Uterus (tissue), 4 donors: ENCODE results near the gene LGR6. TPM values are rescaled to one million over a fixed set of nuclear protein-coding genes. Genes with fewer than 3 reads are reported as not detected.
A peak's percentile ranks its signal among the peaks of the same experiment; 100 is the strongest.

Experiments used
- DNase-seq, 2 donors: peaks; one replicate each; pipeline ENCODE4 v3.0.0-alpha.2; 2019 to 2020
- H3K27ac ChIP-seq, 2 donors: fragments of 200-600 bp; sonication (generic); 1 replicate in 1 of 2; 2 replicates in 1 of 2; pipeline ENCODE4 v1.5.1; 2016 to 2018
- H3K27me3 ChIP-seq, 2 donors: fragments of 200-600 bp; sonication (generic); one replicate each; pipeline ENCODE4 v1.5.1; 2018 to 2019; ENCODE audit warnings: control low read depth in 1 of 2
- H3K36me3 ChIP-seq, 2 donors: fragments of 200-600 bp; sonication (generic); one replicate each; pipeline ENCODE4 v1.5.1; 2019; ENCODE audit warnings: control low read depth in 1 of 2
- H3K4me1 ChIP-seq, 2 donors: fragments of 200-600 bp; sonication (generic); one replicate each; pipeline ENCODE4 v1.5.1; 2018 to 2019; ENCODE audit warnings: control low read depth in 1 of 2
- H3K4me3 ChIP-seq, 2 donors: fragments of 200-600 bp; sonication (generic); 1 replicate in 1 of 2; 2 replicates in 1 of 2; pipeline ENCODE4 v1.5.1; 2018 to 2019; ENCODE audit warnings: mild to moderate bottlenecking in 1 of 2
- H3K9me3 ChIP-seq, 2 donors: fragments of 200-600 bp; sonication (generic); one replicate each; pipeline ENCODE4 v1.5.1; 2019; ENCODE audit warnings: control low read depth in 1 of 2
- POLR2A ChIP-seq, 2 donors: fragments of 450-650 bp; IDR thresholded peaks; one replicate each; pipeline ENCODE4 v1.6.1; 2016; ENCODE audit warnings: antibody characterized with exemption in 2 of 2, mild to moderate bottlenecking in 1 of 2, moderate library complexity in 1 of 2
- intact Hi-C: fragments of 100-400 bp; cut with DNase I; formaldehyde crosslinking; loops from one replicate; pipeline ENCODE4 v1.15.1; 2023; ENCODE audit warnings: low total_unique reads
- total RNA-seq, 4 donors: library from RNA; depleted of rRNA in 3 of 4; stranded (reverse); fragments of >200 nt in 3 of 4; gene quantifications; one replicate each; pipeline versions ENCODE4 v1.1.0 to v1.2.4, GENCODE V29; 2014 to 2023
- TF ChIP-seq, protein P1 (sequence below), 4 experiments: fragments of 200-600 bp in 2 of 4; fragments of 450-650 bp in 2 of 4; sonication (generic) in 2 of 4; IDR thresholded peaks; one replicate each; pipeline ENCODE4 v1.5.1; 2016 to 2019; ENCODE audit warnings: antibody characterized with exemption in 4 of 4, mild to moderate bottlenecking in 2 of 4, moderate library complexity in 1 of 4
- donor health status: DM: yes; HTN: yes; CAD: no.

LGR6 gene
- total RNA-seq, 4 donors from 2014 or later: 3.5 to 7.2 (median 4.0) TPM; not detected in 1

DNA sequence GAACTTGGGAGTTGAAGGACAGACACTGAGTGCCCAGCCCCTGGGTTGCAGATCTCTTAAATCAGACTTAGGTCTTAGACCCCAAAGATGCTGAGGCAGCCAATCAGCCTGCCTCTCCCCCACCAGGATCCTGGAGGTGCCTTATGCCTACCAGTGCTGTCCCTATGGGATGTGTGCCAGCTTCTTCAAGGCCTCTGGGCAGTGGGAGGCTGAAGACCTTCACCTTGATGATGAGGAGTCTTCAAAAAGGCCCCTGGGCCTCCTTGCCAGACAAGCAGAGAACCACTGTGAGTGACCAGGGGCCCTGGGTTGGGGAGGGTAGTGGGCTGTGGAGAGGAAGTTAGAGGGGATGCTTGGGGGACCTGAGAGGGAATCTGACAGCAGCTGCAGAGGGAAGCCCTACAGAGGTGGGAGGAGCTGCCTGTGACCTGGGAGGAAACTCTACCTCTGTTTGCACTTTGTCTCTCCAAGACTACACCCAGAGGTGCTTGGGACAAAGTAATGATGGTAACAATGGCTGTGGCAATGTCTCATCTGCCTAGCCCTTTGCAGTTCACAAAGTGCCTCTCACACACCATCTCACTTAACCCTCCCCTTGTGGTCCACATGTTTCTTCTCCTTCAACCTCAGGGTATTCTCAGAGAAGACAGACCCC, 116.6 kb downstream of the LGR6 start:
- Histone ChIP-seq H3K27ac (no peak overlapping the region), H3K36me3 (no peaks in the 10 kb centered on the region), H3K4me1 (no peaks in the 10 kb centered on the region), H3K4me3 (no peak overlapping the region), H3K27me3 (no peaks in the 10 kb centered on the region), H3K9me3 (no peaks in the 10 kb centered on the region)
- intact Hi-C loops: no loop called here
- TF ChIP-seq POLR2A (IDR thresholded peaks at IDR 0.05): no peak
- TF ChIP-seq, protein P1, sequence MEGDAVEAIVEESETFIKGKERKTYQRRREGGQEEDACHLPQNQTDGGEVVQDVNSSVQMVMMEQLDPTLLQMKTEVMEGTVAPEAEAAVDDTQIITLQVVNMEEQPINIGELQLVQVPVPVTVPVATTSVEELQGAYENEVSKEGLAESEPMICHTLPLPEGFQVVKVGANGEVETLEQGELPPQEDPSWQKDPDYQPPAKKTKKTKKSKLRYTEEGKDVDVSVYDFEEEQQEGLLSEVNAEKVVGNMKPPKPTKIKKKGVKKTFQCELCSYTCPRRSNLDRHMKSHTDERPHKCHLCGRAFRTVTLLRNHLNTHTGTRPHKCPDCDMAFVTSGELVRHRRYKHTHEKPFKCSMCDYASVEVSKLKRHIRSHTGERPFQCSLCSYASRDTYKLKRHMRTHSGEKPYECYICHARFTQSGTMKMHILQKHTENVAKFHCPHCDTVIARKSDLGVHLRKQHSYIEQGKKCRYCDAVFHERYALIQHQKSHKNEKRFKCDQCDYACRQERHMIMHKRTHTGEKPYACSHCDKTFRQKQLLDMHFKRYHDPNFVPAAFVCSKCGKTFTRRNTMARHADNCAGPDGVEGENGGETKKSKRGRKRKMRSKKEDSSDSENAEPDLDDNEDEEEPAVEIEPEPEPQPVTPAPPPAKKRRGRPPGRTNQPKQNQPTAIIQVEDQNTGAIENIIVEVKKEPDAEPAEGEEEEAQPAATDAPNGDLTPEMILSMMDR (IDR thresholded peaks at IDR 0.05): no peak
- DNase-seq: no peak

DNA sequence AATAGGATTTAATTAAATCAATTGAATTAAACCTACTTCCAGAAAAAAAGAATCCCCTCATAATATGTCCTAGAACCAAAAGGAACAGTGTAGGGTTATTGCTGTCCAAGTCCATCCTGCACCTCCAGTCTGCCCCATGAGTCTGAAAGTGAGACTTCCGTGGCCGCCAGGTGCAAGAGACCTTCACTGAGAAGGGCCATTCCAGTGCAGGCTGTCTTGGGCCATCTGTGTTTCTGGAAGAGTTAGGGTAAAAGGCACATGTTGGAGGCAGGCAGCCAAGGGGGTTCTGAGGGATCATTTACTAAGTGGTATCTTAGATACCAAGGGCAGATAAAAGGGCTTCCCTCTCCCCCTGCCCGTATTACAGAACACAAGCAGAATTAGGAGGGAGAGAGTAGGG, 117.1 kb downstream of the LGR6 start:
- intact Hi-C loops: no loop called here
- no peak overlapping the region for H3K27ac ChIP-seq
- no peaks in the 10 kb centered on the region for H3K4me1 ChIP-seq
- H3K27me3 ChIP-seq: no peaks in the 10 kb centered on the region
- DNase-seq: no peak
- H3K36me3 ChIP-seq: no peaks in the 10 kb centered on the region
- no peak overlapping the region for H3K4me3 ChIP-seq
- H3K9me3 ChIP-seq: no peaks in the 10 kb centered on the region
- TF ChIP-seq, protein P1 (IDR thresholded peaks at IDR 0.05): no peak
- no peak for TF ChIP-seq POLR2A (IDR thresholded peaks at IDR 0.05)

DNA sequence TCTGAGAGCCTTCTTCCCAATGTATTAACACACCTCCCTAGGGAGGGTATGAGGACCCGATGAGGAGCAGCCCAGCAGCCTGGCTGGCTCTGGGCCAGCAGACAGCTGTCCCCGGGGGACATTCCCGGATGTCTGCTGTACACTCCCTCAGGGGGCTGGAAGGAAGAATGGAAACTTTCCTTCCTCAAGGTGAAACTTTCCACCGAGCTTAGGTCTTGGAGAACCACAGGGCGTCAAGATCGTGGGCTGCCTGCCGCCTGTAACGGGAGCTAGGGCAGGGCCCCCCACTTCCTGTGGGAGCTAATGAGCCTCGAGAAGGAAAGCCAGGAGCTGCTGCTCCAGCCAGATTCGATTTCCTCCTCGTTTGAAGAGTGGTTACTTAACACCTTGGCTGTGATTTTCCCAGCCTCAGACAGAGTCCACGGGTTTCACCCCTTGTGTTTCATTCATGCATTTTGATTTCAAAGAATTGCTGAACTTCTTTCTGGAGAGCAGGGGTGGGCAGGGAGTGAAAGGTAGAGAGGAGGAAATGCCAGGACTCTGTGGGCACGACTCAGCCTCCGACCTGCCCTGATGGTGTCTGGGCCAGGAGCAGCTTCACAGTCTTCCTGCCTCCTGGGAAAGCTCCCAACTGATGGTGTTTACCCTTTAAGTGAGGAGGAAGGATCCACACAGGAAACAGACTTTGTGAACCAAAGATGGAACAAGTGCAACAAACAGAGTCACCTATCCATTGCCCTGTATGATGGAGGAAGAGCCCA, 118.5 kb downstream of the LGR6 start:
- Histone ChIP-seq H3K36me3 (no peaks in the 10 kb centered on the region), H3K27me3 (no peaks in the 10 kb centered on the region), H3K4me3 (no peak overlapping the region), H3K9me3 (no peaks in the 10 kb centered on the region), H3K27ac (no peak overlapping the region), H3K4me1 (no peaks in the 10 kb centered on the region)
- TF ChIP-seq POLR2A (IDR thresholded peaks at IDR 0.05): no peak
- TF ChIP-seq, protein P1 (IDR thresholded peaks at IDR 0.05): no peak
- no peak for DNase-seq
- intact Hi-C loops: no loop called here

DNA sequence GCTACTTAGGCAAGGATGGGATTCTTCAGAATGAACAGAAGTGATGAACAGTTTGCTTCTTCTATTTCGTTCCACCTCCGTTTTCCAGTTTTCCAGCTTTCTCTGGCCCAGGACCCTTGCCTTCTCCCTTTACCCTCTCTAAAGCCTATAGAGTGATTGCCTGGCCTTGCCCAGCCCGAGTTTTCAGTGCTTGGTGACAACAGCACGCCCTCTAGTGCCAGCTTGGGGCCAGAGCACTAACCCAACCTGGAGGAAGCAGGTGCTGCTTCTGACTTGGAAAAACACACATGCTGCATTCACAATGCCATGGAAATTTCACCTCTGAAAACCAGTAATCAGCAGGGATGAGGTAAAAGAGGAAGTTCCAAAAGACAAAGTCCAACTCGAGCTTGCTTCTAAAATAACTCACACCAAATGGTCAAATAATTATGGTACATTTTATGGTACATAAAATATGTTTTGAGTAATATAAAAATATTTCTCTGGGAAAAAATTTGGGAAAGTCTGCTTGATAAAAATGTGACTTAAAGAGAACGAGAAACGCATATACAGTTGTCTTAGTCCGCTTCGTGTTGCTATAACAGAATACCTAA, 122.1 kb downstream of the LGR6 start:
- intact Hi-C loops: no loop called here
- DNase-seq: peak; percentile 43 to 58

More for the DNA sequence above, 122.1 kb downstream of the LGR6 start:
- Histone ChIP-seq H3K27ac (no peak overlapping the region), H3K4me1 (no peaks in the 10 kb centered on the region), H3K9me3 (no peaks in the 10 kb centered on the region), H3K4me3 (no peak overlapping the region), H3K36me3 (no peaks in the 10 kb centered on the region), H3K27me3 (no peaks in the 10 kb centered on the region)
- no peak for TF ChIP-seq POLR2A (IDR thresholded peaks at IDR 0.05)
- TF ChIP-seq, protein P1 (IDR thresholded peaks at IDR 0.05): peak; percentile 73 to 92 (median 78)
